Thoracic aorta (tissue), 2 donors: ENCODE results near the gene SATB2. TPM values are rescaled to one million over a fixed set of nuclear protein-coding genes. Genes with fewer than 3 reads are reported as not detected.

Experiments used
- ATAC-seq: fragments of 150-250 bp; one replicate; pipeline ENCODE4 v1.8.0; 2017; ENCODE audit warnings: low read depth; ENCODE audit not compliant: insufficient number of reproducible peaks, low FRiP score
- DNase-seq: peaks from one replicate; pipeline ENCODE4 v3.0.0-alpha.2; 2020; ENCODE audit warnings: low spot score
- H3K27ac ChIP-seq, 2 donors: fragments of 200-600 bp; sonication (generic); 1 replicate in 1 of 2; 2 replicates in 1 of 2; pipeline ENCODE4 v1.5.1; 2016; ENCODE audit warnings: mild to moderate bottlenecking in 2 of 2, moderate library complexity in 2 of 2
- H3K27me3 ChIP-seq: fragments of 200-600 bp; sonication (generic); replicated peaks from 2 replicates; pipeline ENCODE4 v1.6.0; 2016; ENCODE audit warnings: mild to moderate bottlenecking; ENCODE audit not compliant: insufficient read depth
- H3K36me3 ChIP-seq: fragments of 200-600 bp; sonication (generic); one replicate; pipeline ENCODE4 v1.5.1; 2016
- H3K4me1 ChIP-seq, 2 donors: fragments of 200-600 bp; sonication (generic); 1 replicate in 1 of 2; 2 replicates in 1 of 2; pipeline versions ENCODE4 v1.5.1 to v1.6.0; 2016; ENCODE audit warnings: low read depth in 2 of 2, mild to moderate bottlenecking in 1 of 2; ENCODE audit not compliant: control insufficient read depth in 1 of 2
- H3K4me3 ChIP-seq: fragments of 200-600 bp; sonication (generic); 2 replicates; pipeline ENCODE4 v1.5.1; 2016; ENCODE audit warnings: mild to moderate bottlenecking
- H3K9me3 ChIP-seq: fragments of 200-600 bp; sonication (generic); 2 replicates; pipeline ENCODE4 v1.5.1; 2016
- CTCF ChIP-seq: fragments of 200-600 bp; sonication (generic); IDR thresholded peaks from one replicate; pipeline ENCODE4 v1.5.1; 2019; ENCODE audit warnings: antibody characterized with exemption
- total RNA-seq, 2 donors: library from RNA; depleted of rRNA; stranded (reverse); fragments of >200 nt; gene quantifications; one replicate each; pipeline versions ENCODE4 v1.1.0 to v1.2.3, GENCODE V29; 2016

Gene SATB2
- total RNA-seq, 2 donors from 2014 or later: 4.5 to 5.5 TPM

DNA sequence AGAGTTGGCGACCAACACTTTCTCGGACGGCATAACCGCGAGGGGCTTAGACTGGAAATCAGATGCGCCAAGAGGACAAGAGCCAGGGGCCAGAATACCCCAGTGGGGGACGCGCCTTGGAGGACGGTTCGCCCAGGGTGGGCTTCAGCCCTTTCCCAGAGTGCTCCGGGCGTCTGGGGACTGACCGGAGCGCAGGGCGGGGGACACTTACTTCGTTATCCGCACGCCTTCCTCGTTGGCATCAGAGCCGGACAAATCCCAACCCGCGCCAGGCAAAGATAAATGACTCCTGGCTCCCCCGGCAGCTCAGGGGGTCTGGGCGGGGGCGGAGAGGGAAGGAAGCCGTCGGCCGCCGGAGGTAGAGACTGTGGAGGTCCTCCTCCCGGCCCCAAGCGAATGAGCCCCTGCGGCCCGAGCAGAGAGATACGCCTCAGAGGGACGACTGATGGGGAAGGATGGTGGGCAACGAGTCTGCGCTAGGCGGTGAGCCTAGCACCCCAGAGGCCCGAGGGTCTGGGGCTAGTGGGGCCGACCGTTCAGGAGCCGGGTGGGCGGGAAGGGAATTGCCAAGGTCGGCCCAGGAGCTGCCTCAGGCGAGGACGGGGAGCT lies 4.7 kb upstream of the SATB2 start:
- Histone ChIP-seq H3K27me3 (peaks cover 47% of the 10 kb centered on the region), H3K4me1 (peaks cover 15 to 44% of the 10 kb centered on the region in 2 donors), H3K9me3 (no peaks in the 10 kb centered on the region), H3K27ac (peak overlapping the region in 1 of 2 donors; percentile 28), H3K36me3 (no peaks in the 10 kb centered on the region), H3K4me3 (peak overlapping the region; percentile 73)
- no peak for DNase-seq
- TF ChIP-seq CTCF: no peak
- ATAC-seq: no peak

GRCh38 chr2:199461711-199462346 lies 4.1 kb upstream of the SATB2 start:
- no peak for TF ChIP-seq CTCF
- DNase-seq (no peak), ATAC-seq (no peak)
- Histone ChIP-seq H3K4me3 (no peak overlapping the region), H3K9me3 (no peaks in the 10 kb centered on the region), H3K27me3 (peaks cover 45% of the 10 kb centered on the region), H3K4me1 (peaks cover 20 to 51% of the 10 kb centered on the region in 2 donors), H3K27ac (peak overlapping the region in 1 of 2 donors; percentile 28), H3K36me3 (no peaks in the 10 kb centered on the region)

GRCh38 chr2:199460846-199461710 lies 3.3 kb upstream of the SATB2 start:
- Histone ChIP-seq H3K9me3 (no peaks in the 10 kb centered on the region), H3K4me1 (peaks cover 25 to 57% of the 10 kb centered on the region in 2 donors), H3K27me3 (peaks cover 40% of the 10 kb centered on the region), H3K27ac (no peak overlapping the region), H3K36me3 (no peaks in the 10 kb centered on the region), H3K4me3 (no peak overlapping the region)
- ATAC-seq: no peak
- TF ChIP-seq CTCF: no peak
- DNase-seq: no peak

GRCh38 chr2:199460101-199460671 lies 2.4 kb upstream of the SATB2 start:
- no peak for ATAC-seq
- Histone ChIP-seq H3K9me3 (no peaks in the 10 kb centered on the region), H3K4me1 (peaks cover 26 to 65% of the 10 kb centered on the region in 2 donors), H3K27me3 (peaks cover 32% of the 10 kb centered on the region), H3K4me3 (peak overlapping the region; percentile 85), H3K36me3 (no peaks in the 10 kb centered on the region), H3K27ac (peak overlapping the region in 1 of 2 donors; percentile 77)
- no peak for DNase-seq
- no peak for TF ChIP-seq CTCF
